HepG2 (cell line): Measurements from ENCODE around the gene CIAO2B. TPM values are rescaled to one million over a fixed set of nuclear protein-coding genes. Genes with fewer than 3 reads are reported as not detected.

Experiments
- CBX2 ChIP-seq, 2 experiments: fragments of 200-600 bp in 1 of 2; sonication (generic); formaldehyde crosslinking in 1 of 2; IDR thresholded peaks; 2 replicates each; pipeline versions ENCODE4 v1.7.0 to v1.8.1; 2018 to 2022; ENCODE audit warnings: low read depth in 2 of 2, low read length in 1 of 2, mild to moderate bottlenecking in 1 of 2, missing genetic modification reagents in 1 of 2
- GATAD2A ChIP-seq: IDR thresholded peaks from 2 replicates; pipeline ENCODE4 v1.6.1; 2016
- HES4 ChIP-seq: sonication (generic); formaldehyde crosslinking; IDR thresholded peaks from 2 replicates; pipeline ENCODE4 v1.9.0; 2021; ENCODE audit warnings: mild to moderate bottlenecking, missing genetic modification reagents, borderline replicate concordance
- HNRNPUL1 ChIP-seq: fragments of 200-400 bp; formaldehyde crosslinking; IDR thresholded peaks from 2 replicates; pipeline ENCODE4 v1.6.1; 2017; ENCODE audit warnings: low read depth, mild to moderate bottlenecking, low read length, moderate library complexity
- KLF11 ChIP-seq: IDR thresholded peaks from 2 replicates; pipeline ENCODE4 v1.6.1; 2016; ENCODE audit warnings: missing compliant biosample characterization
- KLF16 ChIP-seq, 2 experiments: sonication (generic) in 1 of 2; formaldehyde crosslinking in 1 of 2; IDR thresholded peaks; 2 replicates each; pipeline versions ENCODE4 v1.6.1 to v1.8.0; 2016 to 2023; ENCODE audit warnings: missing genetic modification reagents in 2 of 2, missing compliant biosample characterization in 1 of 2
- NR2C2 ChIP-seq: sonication (generic); formaldehyde crosslinking; IDR thresholded peaks from 2 replicates; pipeline ENCODE4 v1.4.0; 2020; ENCODE audit warnings: missing genetic modification reagents, mild to moderate bottlenecking, moderate library complexity, borderline replicate concordance
- PPARG ChIP-seq: conservative IDR thresholded peaks from 2 replicates; pipeline ENCODE4 v1.6.1; 2016; ENCODE audit warnings: missing biosample characterization, missing genetic modification reagents
- RELA ChIP-seq: sonication (generic); formaldehyde crosslinking; IDR thresholded peaks from 2 replicates; pipeline ENCODE4 v1.4.0; 2020; ENCODE audit warnings: missing genetic modification reagents
- SP2 ChIP-seq: sonication (generic); formaldehyde crosslinking; IDR thresholded peaks from 2 replicates; pipeline ENCODE4 v1.5.1; 2020; ENCODE audit warnings: mild to moderate bottlenecking, missing genetic modification reagents
- TBX3 ChIP-seq: fragments of 450-650 bp; IDR thresholded peaks from 2 replicates; pipeline ENCODE4 v1.6.1; 2017; ENCODE audit warnings: antibody characterized with exemption, mild to moderate bottlenecking, inconsistent platforms, borderline replicate concordance
- ZBTB1 ChIP-seq: sonication (generic); formaldehyde crosslinking; IDR thresholded peaks from 2 replicates; pipeline ENCODE4 v1.4.0; 2020; ENCODE audit warnings: missing genetic modification reagents, borderline replicate concordance
- ZBTB7A ChIP-seq: sonication (generic); formaldehyde crosslinking; IDR thresholded peaks from 2 replicates; pipeline ENCODE4 v1.8.0; 2022; ENCODE audit warnings: mild to moderate bottlenecking, missing genetic modification reagents
- ZC3H4 ChIP-seq: sonication (generic); formaldehyde crosslinking; IDR thresholded peaks from 2 replicates; pipeline ENCODE4 v1.4.0; 2020; ENCODE audit warnings: missing genetic modification reagents, borderline replicate concordance
- ZNF18 ChIP-seq: sonication (generic); formaldehyde crosslinking; IDR thresholded peaks from 2 replicates; pipeline ENCODE4 v1.8.0; 2022; ENCODE audit warnings: mild to moderate bottlenecking, missing genetic modification reagents; ENCODE audit not compliant: insufficient replicate concordance
- ZNF670 ChIP-seq: sonication (generic); formaldehyde crosslinking; IDR thresholded peaks from 2 replicates; pipeline ENCODE4 v1.8.0; 2022; ENCODE audit warnings: mild to moderate bottlenecking, missing genetic modification reagents, borderline replicate concordance
- ZNF780A ChIP-seq: sonication (generic); formaldehyde crosslinking; IDR thresholded peaks from 2 replicates; pipeline ENCODE4 v1.8.0; 2022; ENCODE audit warnings: mild to moderate bottlenecking, missing genetic modification reagents, moderate library complexity
- polyA plus RNA-seq, 8 experiments: library from polyadenylated mRNA; depleted of rRNA in 3 of 8; stranded (reverse) in 7 of 8; unstranded in 1 of 8; fragments of >200 nt; fragmentation: Illumina TruSeq in 4 of 8; extraction: Trizol in 4 of 8; gene quantifications; 2 replicates each; pipeline versions ENCODE4 v1.2.1 to v1.2.3, GENCODE V29; 2011 to 2016; ENCODE audit warnings: low read depth in 4 of 8, missing spikeins in 1 of 8, mixed read lengths in 1 of 8; ENCODE audit not compliant: insufficient read depth in 1 of 8
- total RNA-seq, 5 experiments: library from RNA; depleted of rRNA; stranded (reverse); fragments of >200 nt; fragmentation: Illumina TruSeq; extraction: Trizol; gene quantifications; 2 replicates each; pipeline ENCODE4 v1.2.3, GENCODE V29; 2016; ENCODE audit warnings: low read depth in 1 of 5
- TF ChIP-seq, protein P1 (sequence below): sonication (generic); formaldehyde crosslinking; IDR thresholded peaks from 2 replicates; pipeline ENCODE4 v1.4.0; 2020; ENCODE audit warnings: missing genetic modification reagents
- TF ChIP-seq, protein P2 (sequence below): IDR thresholded peaks from 2 replicates; pipeline ENCODE4 v1.6.1; 2016; ENCODE audit warnings: mild to moderate bottlenecking
- TF ChIP-seq, protein P3 (sequence below): sonication (generic); formaldehyde crosslinking; IDR thresholded peaks from 2 replicates; pipeline ENCODE4 v1.4.0; 2020; ENCODE audit warnings: missing genetic modification reagents, borderline replicate concordance
- TF ChIP-seq, protein P4 (sequence below): sonication (generic); formaldehyde crosslinking; IDR thresholded peaks from 2 replicates; pipeline ENCODE4 v1.5.0; 2020; ENCODE audit warnings: missing genetic modification reagents

Gene CIAO2B
- total and polyA plus RNA-seq, 2 of the 13 experiments (the other 11 are each of a cell fraction or from before 2014, with no cell fraction given): 157 to 293 TPM

- TF ChIP-seq NR2C2 (CRISPR knock-in tag): peak; percentile 74
- TF ChIP-seq, protein P1, sequence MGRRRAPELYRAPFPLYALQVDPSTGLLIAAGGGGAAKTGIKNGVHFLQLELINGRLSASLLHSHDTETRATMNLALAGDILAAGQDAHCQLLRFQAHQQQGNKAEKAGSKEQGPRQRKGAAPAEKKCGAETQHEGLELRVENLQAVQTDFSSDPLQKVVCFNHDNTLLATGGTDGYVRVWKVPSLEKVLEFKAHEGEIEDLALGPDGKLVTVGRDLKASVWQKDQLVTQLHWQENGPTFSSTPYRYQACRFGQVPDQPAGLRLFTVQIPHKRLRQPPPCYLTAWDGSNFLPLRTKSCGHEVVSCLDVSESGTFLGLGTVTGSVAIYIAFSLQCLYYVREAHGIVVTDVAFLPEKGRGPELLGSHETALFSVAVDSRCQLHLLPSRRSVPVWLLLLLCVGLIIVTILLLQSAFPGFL (CRISPR knock-in tag): peak; percentile 76; the same call in 1 of the 2 replicates
- TF ChIP-seq KLF16 (CRISPR knock-in tag; IDR thresholded peaks at IDR 0.05): peak in 1 of 2 experiments; percentile 96; a peak in 2 of 4 replicates
- peak; percentile 46 for TF ChIP-seq PPARG
- TF ChIP-seq CBX2 (IDR thresholded peaks at IDR 0.05; ENCODE audit: low read depth, low read length): no peak
- TF ChIP-seq CBX2 (CRISPR knock-in tag; IDR thresholded peaks at IDR 0.05; ENCODE audit: low read depth): no peak
- TF ChIP-seq ZBTB1 (CRISPR knock-in tag): no peak; the same call in 1 of the 2 replicates
- TF ChIP-seq ZNF18 (CRISPR knock-in tag): peak; percentile 78
- TF ChIP-seq ZNF780A (CRISPR knock-in tag): peak; percentile 31; the same call in 1 of the 2 replicates
- TF ChIP-seq, protein P2, sequence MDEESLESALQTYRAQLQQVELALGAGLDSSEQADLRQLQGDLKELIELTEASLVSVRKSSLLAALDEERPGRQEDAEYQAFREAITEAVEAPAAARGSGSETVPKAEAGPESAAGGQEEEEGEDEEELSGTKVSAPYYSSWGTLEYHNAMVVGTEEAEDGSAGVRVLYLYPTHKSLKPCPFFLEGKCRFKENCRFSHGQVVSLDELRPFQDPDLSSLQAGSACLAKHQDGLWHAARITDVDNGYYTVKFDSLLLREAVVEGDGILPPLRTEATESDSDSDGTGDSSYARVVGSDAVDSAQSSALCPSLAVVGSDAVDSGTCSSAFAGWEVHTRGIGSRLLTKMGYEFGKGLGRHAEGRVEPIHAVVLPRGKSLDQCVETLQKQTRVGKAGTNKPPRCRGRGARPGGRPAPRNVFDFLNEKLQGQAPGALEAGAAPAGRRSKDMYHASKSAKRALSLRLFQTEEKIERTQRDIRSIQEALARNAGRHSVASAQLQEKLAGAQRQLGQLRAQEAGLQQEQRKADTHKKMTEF (CRISPR knock-in tag): peak; percentile 96
- TF ChIP-seq, protein P3, sequence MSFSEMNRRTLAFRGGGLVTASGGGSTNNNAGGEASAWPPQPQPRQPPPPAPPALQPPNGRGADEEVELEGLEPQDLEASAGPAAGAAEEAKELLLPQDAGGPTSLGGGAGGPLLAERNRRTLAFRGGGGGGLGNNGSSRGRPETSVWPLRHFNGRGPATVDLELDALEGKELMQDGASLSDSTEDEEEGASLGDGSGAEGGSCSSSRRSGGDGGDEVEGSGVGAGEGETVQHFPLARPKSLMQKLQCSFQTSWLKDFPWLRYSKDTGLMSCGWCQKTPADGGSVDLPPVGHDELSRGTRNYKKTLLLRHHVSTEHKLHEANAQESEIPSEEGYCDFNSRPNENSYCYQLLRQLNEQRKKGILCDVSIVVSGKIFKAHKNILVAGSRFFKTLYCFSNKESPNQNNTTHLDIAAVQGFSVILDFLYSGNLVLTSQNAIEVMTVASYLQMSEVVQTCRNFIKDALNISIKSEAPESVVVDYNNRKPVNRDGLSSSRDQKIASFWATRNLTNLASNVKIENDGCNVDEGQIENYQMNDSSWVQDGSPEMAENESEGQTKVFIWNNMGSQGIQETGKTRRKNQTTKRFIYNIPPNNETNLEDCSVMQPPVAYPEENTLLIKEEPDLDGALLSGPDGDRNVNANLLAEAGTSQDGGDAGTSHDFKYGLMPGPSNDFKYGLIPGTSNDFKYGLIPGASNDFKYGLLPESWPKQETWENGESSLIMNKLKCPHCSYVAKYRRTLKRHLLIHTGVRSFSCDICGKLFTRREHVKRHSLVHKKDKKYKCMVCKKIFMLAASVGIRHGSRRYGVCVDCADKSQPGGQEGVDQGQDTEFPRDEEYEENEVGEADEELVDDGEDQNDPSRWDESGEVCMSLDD: peak; percentile 85; the same call in 1 of the 2 replicates
- TF ChIP-seq TBX3: peak; percentile 75; the same call in 1 of the 2 replicates
- peak; percentile 84 for TF ChIP-seq GATAD2A (CRISPR knock-in tag)
- peak; percentile 95 for TF ChIP-seq HES4 (CRISPR knock-in tag)
- TF ChIP-seq KLF11 (CRISPR knock-in tag): no peak
- TF ChIP-seq ZC3H4 (CRISPR knock-in tag): no peak
- TF ChIP-seq ZNF670 (CRISPR knock-in tag): no peak; the same call in none of the 2 replicates
- TF ChIP-seq, protein P4, sequence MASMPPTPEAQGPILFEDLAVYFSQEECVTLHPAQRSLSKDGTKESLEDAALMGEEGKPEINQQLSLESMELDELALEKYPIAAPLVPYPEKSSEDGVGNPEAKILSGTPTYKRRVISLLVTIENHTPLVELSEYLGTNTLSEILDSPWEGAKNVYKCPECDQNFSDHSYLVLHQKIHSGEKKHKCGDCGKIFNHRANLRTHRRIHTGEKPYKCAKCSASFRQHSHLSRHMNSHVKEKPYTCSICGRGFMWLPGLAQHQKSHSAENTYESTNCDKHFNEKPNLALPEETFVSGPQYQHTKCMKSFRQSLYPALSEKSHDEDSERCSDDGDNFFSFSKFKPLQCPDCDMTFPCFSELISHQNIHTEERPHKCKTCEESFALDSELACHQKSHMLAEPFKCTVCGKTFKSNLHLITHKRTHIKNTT (CRISPR knock-in tag): 0 out of 2 replicates have a peak, but pooled peaks have one; percentile 93
- TF ChIP-seq RELA (CRISPR knock-in tag): peak; percentile 39; the same call in 1 of the 2 replicates
- peak; percentile 93; the same call in 1 of the 2 replicates for TF ChIP-seq ZBTB7A (CRISPR knock-in tag)
- no peak for TF ChIP-seq HNRNPUL1
- TF ChIP-seq SP2 (CRISPR knock-in tag): peak; percentile 78
Observed at GRCh38 chr16:66934138-66934838, at the start of gene CIAO2B (continued).
